Posterior vena cava (tissue), 2 donors: ENCODE measurements around the gene RGS7. TPM values are rescaled to one million over a fixed set of nuclear protein-coding genes. Genes with fewer than 3 reads are reported as not detected.
"Not testable (repeated sequence)": the region's sequence is repeated elsewhere in the genome, so short reads cannot be mapped to it uniquely, and the experiment has no call there.

Experiments
- DNase-seq: peaks from one replicate; pipeline ENCODE4 v3.0.0-alpha.2; 2020; ENCODE audit warnings: low spot score
- intact Hi-C, 2 donors: fragments of 100-400 bp; cut with DNase I; formaldehyde crosslinking; loops; one replicate each; pipeline versions ENCODE4 v1.14.1 to v1.14.2; 2022 to 2023
- total RNA-seq, 2 donors: library from RNA; stranded (reverse); fragmentation: NEBNext Ultra II Directional; extraction: Animal tissue kit (Norgen Biotek cat#: 25700); gene quantifications; one replicate each; pipeline ENCODE4 v1.2.1, GENCODE V29; 2021
- donor health status: DM: yes; HTN: yes; CAD: no.
- donor health status: DM: yes; HTN: yes; CAD: no.

The RGS7 gene
- total RNA-seq, 2 donors from 2014 or later: not detected

DNA sequence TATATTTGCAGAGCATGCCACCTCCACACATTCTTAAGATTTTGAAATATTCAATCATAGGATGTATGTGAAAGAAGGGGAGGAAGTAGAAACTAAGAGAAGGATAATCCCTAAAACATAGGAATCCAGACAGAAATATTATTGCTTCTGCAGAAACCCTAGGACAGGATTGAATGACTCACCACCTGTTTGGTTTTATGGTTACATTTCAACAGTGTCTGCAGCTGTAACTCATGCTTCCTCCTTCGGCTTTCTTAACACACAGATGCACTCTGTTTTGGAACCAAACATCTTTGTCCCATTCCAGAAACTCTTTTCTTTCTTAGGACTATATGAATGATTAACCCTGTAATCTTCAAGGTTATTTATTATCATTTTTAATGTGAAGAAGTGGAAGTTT lies 20.7 kb downstream of the RGS7 start:
- no peak for DNase-seq
- intact Hi-C loops: no loop called here

DNA sequence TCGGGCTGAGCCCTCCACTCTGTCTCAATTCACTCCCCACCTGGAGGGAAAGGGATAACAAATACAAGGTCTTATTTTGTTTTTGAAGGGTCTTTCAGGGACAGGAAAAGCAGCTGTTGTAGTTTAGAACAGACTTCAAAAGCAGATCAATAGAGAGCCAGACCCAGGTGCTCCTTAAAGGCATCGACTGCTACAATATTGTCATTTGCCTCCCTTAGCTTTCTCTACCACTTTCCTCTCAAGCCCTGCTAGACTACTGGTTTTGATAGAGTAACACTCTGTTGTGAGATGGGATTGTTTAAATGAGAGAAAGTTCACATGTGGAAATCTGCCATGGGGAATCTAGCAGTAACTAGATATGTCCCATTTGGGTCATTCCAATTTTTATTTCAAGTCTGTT lies 24.0 kb downstream of the RGS7 start:
- intact Hi-C loops: no loop called here
- DNase-seq: no peak

DNA sequence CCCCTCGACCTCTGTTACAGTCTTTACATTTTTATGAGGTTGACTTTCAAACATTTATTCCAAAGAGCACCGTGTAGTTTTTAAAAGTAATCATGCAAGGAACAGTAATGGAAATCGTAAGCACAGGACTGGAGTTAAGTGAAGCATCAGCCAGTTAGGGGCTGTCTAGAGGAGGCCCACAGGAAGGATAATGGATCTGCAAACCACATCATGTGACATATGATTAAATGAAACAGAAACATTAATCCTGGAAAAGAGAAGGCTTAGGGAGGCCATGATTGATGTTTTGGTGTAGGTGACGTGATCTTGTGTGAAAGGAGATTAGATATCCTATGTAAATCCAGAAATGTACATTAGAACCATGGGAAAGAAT lies 25.0 kb downstream of the RGS7 start:
- DNase-seq: no peak
- intact Hi-C loops: no loop called here

DNA sequence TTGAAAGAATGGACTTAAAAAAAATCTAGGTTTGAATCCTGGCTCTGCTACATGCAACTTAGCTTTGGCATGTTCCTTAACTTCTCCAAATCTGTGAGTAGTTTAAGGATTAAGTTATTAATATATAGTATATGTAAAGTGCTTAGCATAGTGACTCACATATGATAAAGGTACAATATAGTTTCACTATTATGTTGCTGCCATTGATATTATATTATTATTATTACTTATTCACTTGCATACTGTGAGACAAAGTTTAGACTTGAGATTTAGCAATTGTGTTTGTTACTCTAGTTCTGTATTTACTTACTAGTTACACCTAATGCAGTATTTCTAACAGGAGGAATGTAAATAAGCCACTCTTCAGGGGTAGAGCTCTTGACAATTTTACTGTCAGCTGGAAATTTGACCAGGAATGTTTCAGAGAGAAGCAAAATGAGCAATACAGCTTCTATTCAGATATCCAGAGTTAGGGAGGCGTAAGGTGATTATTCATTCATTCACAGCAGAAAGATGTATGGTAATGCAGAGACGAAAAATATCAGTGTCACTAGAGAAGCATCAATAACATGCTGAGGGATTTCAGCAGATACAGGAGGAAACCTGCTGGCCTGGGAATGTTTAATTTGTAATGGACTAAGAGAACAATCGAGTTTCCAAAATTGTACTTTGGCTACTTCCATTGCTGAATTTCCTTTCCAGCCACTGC lies 25.5 kb downstream of the RGS7 start:
- no peak for DNase-seq
- intact Hi-C loops: no loop called here

DNA sequence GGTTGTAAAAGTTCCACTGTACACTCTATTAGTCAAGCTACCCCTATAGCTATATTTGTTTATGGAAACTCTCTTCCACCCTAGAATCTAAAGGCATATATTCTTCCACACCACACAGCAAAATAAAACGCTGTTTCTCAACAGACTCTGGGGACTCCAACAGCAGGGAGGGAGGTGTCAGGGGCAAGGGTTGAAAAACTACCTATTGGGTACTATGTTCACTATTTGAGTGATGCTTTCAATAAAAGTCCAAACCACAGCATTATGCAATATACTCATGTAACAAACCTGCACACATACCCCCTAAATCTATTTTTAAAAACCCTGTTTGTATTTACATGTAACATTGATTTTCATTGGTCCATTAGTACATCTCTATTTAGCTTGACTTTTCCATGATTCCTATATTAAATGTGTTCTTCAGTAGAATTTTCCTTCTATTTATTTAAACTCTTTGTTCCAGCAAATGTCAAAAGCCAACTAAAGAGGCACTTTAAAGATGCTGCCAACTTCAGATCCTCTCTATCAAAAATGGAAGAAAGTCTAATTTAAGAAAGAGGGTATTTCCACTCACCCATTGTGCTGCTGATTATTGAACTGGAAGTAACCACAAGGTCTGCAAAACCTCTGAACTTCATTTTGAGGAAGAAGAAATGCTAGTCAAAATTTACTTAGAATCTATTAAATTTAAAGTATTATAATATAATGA lies 26.2 kb downstream of the RGS7 start:
- no peak for DNase-seq
- intact Hi-C loops: no loop called here

DNA sequence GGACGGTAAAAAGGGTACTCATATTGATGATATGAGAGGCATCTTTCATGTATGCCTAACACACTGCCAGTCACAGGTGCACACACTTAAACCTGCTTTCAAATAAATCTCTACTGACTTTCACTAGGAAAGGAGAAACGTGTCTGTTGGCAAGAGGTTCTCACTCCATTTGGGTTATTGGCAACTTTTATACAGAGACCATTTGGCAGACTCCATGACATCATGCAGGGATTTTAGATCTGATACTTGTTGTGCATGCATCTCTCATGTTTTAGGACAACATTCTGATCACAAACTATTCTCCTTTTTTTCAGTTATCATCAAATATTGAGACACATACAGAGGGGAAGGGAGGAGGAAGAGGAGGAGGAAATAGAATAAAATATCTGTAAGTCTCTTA lies 31.5 kb downstream of the RGS7 start:
- DNase-seq: no peak
- intact Hi-C loops: no loop called here

DNA sequence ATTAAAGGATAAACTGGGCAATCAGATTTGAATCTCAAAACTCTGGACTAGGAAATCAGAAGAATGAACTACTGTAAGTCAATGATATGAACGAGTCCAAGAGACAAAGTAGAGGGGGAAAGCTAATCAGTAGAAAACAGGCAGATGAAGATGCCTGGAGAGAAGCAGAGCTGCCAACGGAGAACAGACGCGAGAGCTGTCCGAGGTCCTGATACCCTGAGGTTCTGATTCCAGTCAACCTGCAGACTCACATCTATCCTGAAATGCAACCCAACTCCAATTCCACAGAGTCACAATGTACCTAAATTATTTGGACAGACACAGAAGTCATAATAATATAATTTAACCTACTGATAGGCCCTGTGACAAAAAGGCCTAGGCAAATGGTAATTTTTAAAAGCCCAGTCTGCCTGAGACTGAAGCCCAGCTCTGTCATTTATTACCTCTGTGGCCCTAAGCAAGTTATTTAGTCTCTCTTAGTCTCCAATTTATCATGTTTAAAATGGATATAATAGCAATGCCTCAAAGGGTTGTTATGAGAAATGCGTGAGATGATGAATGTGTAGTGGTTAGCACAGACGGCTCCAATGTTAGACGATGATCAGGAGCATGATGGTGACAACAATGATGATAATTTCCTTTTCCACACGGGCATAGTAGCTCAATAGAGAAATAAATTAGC lies 33.4 kb downstream of the RGS7 start:
- intact Hi-C loops: no loop called here
- DNase-seq: no peak

DNA sequence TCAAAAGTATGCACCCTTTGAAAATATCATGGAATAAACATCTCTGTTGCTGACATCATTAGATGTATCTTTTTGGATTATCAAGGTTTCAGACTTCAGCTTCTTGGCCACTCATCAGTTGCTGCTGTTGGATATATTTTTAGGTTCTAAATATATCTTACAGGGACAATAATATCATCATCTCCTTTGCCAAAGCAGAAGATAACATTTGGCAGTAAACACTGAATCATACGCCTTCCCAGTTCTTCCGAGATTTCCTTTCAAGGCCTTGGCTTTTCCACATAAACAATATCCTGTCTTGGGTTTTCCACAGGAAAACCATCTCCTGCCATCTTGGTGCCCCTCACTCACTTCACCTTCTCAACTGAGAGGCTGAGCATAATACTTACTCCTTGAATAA lies 39.3 kb downstream of the RGS7 start:
- intact Hi-C loops: no loop called here
- DNase-seq: no peak

DNA sequence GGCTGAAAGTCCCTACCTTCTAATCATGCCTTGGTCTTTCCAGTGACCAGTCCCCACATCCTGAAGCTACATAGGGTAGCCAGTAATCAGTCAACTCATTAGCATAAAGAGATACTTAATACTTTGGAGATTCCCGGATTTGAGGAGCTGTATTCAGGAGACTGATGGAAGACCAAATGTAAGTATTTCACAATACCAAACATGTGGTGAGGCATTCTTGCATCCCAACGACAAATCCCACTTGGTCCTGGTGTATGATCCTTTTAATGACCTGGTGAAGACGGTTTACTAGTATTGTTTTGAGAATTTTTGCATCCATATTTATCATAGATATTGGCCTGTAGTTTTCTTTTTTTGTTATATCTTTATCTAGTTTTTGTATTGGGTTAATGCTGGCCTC lies 40.6 kb downstream of the RGS7 start:
- intact Hi-C loops: no loop called here
- no peak for DNase-seq

DNA sequence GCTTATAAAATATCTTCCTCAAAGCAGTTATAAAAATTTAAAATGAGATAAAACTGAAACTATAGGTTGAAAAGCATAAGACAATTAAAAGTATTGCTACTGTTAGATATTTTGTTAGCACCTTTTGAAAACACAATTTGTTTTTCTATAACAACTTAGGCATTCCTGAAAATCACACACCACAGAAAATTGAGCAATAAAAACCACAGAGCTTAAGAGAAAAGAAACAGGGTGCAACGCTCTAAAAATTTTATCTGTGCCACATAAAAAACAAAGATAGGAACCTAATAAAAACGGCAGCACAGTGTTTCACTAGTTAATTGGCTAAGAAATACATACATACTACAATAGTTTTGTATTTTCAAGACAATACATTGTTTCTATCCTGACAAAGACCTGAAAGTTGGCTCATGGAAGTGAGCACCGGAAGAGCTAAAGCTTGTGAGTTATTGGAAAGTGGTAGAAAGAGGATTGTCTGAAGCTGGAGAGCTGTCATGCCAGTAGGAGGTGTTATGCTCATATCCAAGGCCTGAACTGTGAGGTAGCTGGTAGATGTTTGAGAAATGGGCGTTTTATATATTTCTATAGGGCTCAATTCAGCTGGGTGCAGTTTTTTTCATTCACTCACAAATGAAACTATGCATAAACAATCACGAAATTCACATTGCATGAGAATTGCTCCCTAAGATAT lies 45.8 kb downstream of the RGS7 start:
- intact Hi-C loops: no loop called here
- no peak for DNase-seq

DNA sequence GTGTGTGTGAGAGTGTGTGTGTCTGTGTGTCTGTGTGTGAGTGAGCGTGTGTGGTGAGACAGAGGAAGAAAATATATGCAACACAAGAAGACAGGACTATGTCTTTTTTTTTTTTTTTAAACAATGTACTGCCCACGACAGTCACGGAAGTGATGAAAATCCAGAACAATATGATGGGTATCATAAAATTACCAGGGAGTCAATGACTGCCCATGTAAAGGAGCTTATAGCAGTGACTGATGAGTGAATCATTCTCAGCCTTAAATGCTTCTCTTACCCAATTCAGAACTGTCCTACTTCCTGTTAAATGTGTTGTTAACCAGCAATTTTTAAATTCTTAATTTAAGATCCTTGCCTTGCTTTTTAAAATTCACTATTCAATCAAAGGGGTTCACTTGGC lies 46.6 kb downstream of the RGS7 start:
- intact Hi-C loops: no loop called here
- DNase-seq: no peak

DNA sequence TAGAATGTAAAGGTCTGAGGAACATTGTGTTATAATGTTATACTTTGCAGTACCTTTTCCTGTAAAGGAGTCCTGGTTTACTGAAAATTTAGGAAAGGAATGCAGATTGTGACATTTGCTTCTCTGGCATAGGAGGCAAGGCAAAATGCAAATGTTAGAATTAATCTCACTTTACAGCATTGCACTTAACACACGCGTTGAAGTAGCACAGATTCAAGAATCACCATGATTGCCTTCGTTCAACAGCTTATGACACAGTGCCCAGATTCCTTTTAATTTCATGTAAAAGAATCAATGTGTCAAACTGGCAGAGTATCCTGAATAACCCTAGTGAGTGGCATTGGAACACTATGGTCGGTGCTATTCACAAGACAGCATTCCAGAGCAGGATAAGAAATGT lies 47.4 kb downstream of the RGS7 start:
- intact Hi-C loops: no loop called here
- DNase-seq: no peak

DNA sequence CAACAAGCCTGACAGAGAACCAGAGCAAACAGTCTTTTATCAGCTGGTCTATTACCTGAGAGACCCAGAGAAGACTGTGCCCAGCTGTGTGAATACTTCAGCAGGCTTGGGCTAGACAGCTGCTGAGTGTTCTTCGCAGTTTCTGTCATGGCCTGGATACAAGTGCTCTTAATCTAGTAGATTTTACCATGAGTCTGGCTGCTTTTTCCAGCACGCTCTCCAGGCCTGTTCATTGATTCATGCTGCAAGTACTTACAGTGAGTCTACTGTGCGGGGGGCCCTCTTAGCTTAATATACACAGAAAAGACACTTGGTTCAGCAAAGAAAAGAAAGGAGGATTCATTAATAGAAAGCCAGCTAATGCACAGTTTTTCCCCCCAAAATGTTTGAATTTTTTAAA lies 48.5 kb downstream of the RGS7 start:
- intact Hi-C loops: no loop called here
- DNase-seq: no peak

DNA sequence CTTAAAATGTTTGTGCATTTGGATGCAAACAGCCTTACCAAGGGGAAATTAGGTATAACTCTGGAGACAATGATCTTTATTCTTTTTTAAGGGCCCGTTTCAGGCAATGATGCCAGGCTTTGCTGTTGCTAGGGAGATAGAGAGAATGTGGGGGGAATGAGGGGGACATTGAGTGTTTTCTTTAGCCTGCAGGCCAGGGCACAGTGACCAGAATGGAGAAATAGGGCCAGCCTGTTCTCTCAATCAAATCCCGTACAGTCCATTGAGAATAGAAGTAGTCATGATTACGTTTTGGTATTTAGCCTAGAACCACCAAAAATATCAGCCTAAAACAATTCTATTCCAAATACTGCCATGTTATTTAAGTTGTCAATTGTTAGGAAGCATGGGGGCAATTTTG lies 49.0 kb downstream of the RGS7 start:
- intact Hi-C loops: no loop called here
- DNase-seq: no peak

DNA sequence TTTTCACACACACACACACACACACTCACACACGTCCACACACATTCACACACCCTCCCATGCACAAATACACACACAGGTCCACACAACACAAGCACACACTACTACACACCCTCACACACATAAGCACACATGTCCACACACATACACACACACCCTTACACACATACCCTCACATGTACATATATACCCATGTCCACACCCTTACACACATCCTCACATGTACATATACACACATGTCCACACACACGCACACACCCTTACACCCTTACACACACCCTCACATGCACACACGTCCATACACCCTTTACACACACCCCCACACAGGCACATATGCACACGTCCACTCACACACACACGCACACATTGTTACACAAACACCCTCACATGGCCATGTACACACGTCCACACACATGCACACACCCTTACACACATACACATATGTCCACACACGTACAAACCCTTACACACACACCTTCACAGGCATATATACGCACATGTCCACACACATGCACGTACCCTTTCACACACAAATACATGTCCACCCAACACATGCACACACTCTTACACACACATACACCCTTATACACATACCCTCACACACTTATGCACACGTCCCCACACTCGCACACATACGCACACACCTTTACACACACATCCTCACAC lies 50.7 kb downstream of the RGS7 start:
- intact Hi-C loops: no loop called here
- DNase-seq: no peak

DNA sequence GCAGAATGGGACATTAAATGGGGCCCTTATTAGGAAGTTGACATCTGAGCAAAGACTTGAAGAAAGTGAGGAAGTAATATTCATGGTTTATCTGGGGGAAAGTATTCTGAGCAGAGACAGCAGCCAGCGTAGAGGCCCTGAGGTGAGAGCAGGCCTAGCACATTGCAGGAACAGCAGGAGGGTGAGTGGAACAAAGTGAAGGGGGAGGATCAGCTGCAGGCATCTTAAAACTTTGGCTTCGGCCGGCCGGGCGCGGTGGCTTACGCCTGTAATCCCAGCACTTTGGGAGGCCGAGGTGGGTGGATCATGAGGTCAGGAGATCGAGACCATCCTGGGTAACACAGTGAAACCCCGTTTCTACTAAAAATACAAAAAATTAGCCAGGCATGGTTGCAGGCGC lies 55.0 kb downstream of the RGS7 start:
- intact Hi-C loops, DNase-seq: not testable (repeated sequence)

DNA sequence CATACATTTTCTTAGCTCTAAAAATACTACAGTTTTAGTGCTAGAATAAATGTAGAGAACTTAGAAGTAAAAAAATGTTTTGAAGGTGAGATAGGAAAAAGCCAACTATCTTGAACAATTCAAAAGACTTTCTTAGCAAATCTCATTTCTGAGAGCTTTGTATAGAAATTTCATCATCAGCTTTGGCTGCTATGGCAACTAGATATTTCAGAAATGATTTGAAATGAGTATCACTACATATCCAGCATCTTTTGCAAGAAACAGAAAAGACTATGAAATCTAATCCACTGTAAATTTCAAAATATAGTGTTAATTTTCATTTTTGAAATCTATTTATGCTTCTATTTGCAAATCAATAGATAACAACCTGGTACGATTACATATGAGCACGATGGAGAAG lies 57.7 kb downstream of the RGS7 start:
- DNase-seq: no peak
- intact Hi-C loops: no loop called here

DNA sequence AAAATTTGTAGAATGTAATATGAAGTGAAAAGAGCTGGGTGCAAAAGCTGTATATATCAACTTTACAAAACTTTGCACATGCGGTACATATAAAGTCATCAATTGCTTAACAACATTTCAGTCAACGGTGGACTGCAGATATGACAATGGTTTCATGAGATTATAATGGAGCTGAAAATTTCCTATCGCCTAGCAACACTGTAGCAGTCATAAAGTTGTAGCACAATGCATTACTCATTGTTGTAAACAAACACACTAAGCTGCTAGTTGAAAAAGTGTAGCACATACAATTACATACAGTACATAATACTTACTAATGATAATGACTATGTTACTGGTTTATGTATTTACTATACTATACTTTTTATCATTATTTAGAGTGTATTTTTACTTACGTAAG lies 64.0 kb downstream of the RGS7 start:
- DNase-seq: no peak
- intact Hi-C loops: no loop called here

DNA sequence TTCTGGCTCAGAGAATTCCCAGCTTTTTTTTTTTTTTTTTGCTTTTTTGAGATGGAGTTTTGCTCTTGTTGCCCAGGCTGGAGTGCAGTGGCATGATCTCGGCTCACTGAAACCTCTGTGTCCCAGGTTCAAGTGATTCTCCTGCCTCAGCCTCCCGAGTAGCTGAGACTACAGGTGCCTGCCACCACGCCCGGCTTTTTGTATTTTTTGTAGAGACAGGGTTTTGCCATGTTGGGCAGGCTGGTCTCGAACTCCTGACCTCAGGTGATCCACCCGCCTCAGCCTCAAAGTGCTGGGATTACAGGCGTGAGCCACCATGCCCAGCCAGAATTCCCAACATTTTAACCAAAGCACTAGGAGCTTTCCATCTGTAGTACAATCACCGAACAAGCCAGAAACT lies 65.5 kb downstream of the RGS7 start:
- intact Hi-C loops, DNase-seq: not testable (repeated sequence)

DNA sequence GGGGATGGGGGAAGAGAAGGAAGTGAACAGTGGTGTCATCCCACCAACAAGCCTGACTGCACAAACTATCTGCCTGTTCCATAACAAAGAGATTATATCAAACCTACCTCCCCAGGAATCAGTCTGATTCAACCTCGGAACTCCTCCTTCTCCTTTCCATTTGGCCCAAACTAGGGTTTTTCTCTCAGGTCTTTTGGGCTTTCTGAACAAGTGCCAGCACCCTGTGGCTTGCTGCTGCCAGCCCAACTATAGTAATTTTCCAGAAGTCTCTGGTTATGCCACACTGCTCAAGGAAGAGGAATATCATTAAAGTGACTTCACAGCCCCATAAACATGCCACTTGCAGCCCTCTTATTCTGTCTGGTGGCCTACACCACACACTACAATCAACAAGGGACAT lies 70.5 kb downstream of the RGS7 start:
- intact Hi-C loops: no loop called here
- DNase-seq: no peak
